ENCODE measurements around the gene AFAP1L1. TPM values are rescaled to one million over a fixed set of nuclear protein-coding genes. Genes with fewer than 3 reads are reported as not detected.
A peak's percentile ranks its signal among the peaks of the same experiment; 100 is the strongest.

AFAP1L1 gene
- total and polyA plus RNA-seq, 2 of the 13 experiments (the other 11 are each of a cell fraction or from before 2014, with no cell fraction given): 0.38 to 1.0 TPM

DNA sequence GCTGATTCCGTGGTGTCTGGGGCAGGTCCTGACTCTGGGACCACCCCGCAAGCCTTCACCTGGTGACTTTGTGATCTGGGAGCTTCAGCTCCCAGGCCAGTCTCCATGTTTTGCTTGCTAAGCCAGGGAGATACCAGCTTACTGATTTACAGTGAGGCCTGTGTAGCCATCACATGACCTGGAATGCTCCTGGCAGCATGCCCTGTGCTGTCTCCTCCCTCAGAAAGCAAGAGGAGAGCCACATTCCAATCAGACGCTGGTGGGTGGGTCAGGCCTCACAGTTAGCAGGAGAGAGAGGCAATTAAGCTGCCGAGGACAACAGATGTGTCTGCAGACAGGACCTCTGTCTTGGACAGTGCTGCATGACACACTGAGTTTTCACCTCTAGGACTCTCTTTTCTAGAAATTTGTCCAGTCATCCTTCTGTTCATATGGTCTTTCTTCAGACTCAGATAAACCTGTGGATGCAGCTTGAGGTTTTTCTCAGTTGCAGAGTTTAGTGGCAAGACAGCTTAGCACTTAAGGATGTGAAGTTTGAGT is 49.2 kb downstream of the AFAP1L1 start (continued):
- TF ChIP-seq ZNF687 (CRISPR knock-in tag; IDR thresholded peaks at IDR 0.05) (peak; percentile 70), ZXDC (CRISPR knock-in tag; IDR thresholded peaks at IDR 0.05) (no peak), HDAC2 (CRISPR knock-in tag; IDR thresholded peaks at IDR 0.05) (0 out of 2 replicates have a peak, but pooled peaks have one; percentile 34), TEAD3 (CRISPR knock-in tag; optimal IDR thresholded peaks at IDR 0.05; ENCODE audit: borderline replicate concordance) (peak; percentile 96), ZSCAN9 (CRISPR knock-in tag; IDR thresholded peaks at IDR 0.05; ENCODE audit: borderline replicate concordance) (0 out of 2 replicates have a peak, but pooled peaks have one; percentile 22), ZNF101 (CRISPR knock-in tag; IDR thresholded peaks at IDR 0.05; ENCODE audit: borderline replicate concordance, low read depth) (no peak), TGIF2 (CRISPR knock-in tag; IDR thresholded peaks at IDR 0.05) (0 out of 2 replicates have a peak, but pooled peaks have one; percentile 28), ZNF546 (CRISPR knock-in tag; conservative IDR thresholded peaks at IDR 0.05) (no peak), ZNF276 (CRISPR knock-in tag; IDR thresholded peaks at IDR 0.05; ENCODE audit: low read depth) (0 out of 2 replicates have a peak, but pooled peaks have one; percentile 41), CREB1 (IDR thresholded peaks at IDR 0.05) (no peak), CREB1 (CRISPR knock-in tag; IDR thresholded peaks at IDR 0.05) (peak; percentile 50; the same call in 1 of the 2 replicates), HNRNPL (IDR thresholded peaks at IDR 0.05; ENCODE audit: low read depth, low read length) (no peak), MXI1 (IDR thresholded peaks at IDR 0.05; ENCODE audit: borderline replicate concordance, low read depth, low read length) (peak; percentile 29; the same call in 1 of the 3 replicates)
- TF ChIP-seq, protein P1, sequence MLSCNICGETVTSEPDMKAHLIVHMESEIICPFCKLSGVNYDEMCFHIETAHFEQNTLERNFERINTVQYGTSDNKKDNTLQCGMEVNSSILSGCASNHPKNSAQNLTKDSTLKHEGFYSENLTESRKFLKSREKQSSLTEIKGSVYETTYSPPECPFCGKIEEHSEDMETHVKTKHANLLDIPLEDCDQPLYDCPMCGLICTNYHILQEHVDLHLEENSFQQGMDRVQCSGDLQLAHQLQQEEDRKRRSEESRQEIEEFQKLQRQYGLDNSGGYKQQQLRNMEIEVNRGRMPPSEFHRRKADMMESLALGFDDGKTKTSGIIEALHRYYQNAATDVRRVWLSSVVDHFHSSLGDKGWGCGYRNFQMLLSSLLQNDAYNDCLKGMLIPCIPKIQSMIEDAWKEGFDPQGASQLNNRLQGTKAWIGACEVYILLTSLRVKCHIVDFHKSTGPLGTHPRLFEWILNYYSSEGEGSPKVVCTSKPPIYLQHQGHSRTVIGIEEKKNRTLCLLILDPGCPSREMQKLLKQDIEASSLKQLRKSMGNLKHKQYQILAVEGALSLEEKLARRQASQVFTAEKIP (CRISPR knock-in tag; IDR thresholded peaks at IDR 0.05; ENCODE audit: borderline replicate concordance): no peak

Data from HepG2 (cell line).